Measurements from ENCODE around the gene RBM47.
A peak's percentile ranks its signal among the peaks of the same experiment; 100 is the strongest.

Gene RBM47

DNA sequence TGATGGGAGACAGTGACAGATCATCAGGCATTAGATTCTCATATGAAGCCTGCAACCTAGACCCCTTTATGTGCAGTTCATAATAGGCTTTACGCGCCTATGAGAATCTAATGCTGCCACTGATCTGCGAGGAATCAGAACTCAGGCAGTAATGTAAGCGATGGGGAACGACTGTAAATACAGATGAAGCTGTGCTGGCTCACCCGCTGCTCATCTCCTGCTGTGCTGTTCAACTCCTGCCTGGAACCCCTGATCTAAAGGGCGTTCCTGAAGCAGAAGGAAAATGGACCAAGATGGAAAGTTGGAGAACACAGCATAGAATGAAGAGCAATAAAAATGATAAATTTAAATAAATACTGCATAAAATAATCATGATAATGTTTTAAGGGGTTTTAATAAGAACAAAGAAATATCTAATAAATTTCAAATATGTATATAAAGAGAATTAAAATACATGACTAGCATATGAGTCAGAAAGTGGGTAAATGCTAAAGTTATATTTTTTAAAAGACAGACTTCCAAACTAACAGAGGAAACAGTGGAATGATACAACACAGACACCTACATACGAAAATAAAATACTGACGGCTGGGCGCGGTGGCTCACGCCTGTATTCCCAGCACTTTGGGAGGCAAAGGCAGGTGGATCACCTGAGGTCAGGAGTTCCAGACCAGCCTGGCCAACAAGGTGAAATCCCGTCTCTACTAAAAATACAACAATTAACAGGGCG is 59.2 kb downstream of the RBM47 start:
- TF ChIP-seq, protein P1, sequence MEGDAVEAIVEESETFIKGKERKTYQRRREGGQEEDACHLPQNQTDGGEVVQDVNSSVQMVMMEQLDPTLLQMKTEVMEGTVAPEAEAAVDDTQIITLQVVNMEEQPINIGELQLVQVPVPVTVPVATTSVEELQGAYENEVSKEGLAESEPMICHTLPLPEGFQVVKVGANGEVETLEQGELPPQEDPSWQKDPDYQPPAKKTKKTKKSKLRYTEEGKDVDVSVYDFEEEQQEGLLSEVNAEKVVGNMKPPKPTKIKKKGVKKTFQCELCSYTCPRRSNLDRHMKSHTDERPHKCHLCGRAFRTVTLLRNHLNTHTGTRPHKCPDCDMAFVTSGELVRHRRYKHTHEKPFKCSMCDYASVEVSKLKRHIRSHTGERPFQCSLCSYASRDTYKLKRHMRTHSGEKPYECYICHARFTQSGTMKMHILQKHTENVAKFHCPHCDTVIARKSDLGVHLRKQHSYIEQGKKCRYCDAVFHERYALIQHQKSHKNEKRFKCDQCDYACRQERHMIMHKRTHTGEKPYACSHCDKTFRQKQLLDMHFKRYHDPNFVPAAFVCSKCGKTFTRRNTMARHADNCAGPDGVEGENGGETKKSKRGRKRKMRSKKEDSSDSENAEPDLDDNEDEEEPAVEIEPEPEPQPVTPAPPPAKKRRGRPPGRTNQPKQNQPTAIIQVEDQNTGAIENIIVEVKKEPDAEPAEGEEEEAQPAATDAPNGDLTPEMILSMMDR (IDR thresholded peaks at IDR 0.05; ENCODE audit: insufficient read depth, low read length): no peak
- TF ChIP-seq SPI1 (IDR thresholded peaks at IDR 0.05; ENCODE audit: borderline replicate concordance, low read depth): no peak
- TF ChIP-seq, protein P2, sequence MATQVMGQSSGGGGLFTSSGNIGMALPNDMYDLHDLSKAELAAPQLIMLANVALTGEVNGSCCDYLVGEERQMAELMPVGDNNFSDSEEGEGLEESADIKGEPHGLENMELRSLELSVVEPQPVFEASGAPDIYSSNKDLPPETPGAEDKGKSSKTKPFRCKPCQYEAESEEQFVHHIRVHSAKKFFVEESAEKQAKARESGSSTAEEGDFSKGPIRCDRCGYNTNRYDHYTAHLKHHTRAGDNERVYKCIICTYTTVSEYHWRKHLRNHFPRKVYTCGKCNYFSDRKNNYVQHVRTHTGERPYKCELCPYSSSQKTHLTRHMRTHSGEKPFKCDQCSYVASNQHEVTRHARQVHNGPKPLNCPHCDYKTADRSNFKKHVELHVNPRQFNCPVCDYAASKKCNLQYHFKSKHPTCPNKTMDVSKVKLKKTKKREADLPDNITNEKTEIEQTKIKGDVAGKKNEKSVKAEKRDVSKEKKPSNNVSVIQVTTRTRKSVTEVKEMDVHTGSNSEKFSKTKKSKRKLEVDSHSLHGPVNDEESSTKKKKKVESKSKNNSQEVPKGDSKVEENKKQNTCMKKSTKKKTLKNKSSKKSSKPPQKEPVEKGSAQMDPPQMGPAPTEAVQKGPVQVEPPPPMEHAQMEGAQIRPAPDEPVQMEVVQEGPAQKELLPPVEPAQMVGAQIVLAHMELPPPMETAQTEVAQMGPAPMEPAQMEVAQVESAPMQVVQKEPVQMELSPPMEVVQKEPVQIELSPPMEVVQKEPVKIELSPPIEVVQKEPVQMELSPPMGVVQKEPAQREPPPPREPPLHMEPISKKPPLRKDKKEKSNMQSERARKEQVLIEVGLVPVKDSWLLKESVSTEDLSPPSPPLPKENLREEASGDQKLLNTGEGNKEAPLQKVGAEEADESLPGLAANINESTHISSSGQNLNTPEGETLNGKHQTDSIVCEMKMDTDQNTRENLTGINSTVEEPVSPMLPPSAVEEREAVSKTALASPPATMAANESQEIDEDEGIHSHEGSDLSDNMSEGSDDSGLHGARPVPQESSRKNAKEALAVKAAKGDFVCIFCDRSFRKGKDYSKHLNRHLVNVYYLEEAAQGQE (IDR thresholded peaks at IDR 0.05; ENCODE audit: insufficient replicate concordance, low read depth): no peak
- no peak for TF ChIP-seq GABPA (IDR thresholded peaks at IDR 0.05; ENCODE audit: low read depth)
- TF ChIP-seq POLR2AphosphoS5 (IDR thresholded peaks at IDR 0.05; ENCODE audit: low read depth): no peak
- no peak for DNase-seq (ENCODE audit: low read depth in 1 of 2, low spot score in 1 of 2)
- no peak overlapping the region for H3K27ac ChIP-seq (replicated peaks)
- H3K4me3 ChIP-seq (replicated peaks; ENCODE audit: insufficient read depth, low read length): no peak overlapping the region
- H3K27me3 ChIP-seq (ENCODE audit: insufficient read depth, poor library complexity, severe bottlenecking): no peaks in the 10 kb centered on the region

DNA sequence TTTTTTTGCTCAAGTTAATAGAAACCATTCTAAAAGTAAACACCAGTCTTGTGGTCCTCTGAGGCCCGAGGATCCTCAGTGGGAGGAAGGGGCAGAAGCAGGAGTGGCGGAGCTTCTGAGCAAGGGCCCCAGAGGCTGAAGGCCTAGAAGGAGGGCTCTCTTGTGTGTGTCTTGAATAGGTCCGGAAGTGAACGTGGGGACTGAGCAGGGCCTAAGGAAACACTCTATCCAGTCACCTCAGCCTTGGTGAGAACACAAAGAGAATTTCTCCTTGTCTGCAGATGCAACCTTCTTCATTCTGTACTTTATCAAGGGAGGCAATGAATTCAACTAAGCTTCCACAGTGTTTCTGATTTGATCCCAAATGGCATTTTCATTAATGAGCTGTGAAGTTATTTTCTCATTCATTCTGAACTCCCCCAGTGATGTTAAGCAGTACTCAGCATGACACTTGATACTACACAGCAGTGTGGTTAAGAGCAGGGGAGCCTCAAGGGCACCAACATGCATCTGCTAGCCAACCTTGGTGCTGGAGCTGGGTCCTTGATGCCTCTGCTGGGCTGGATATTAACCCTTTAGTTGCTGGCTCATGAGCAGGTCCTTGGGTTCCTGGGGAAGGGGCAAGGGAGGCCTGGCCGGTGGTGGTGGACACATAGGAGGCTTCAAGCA is 64.7 kb downstream of the RBM47 start:
- Histone ChIP-seq H3K27ac (replicated peaks) (peak overlapping the region; percentile 84), H3K4me3 (replicated peaks; ENCODE audit: insufficient read depth, low read length) (no peak overlapping the region), H3K27me3 (ENCODE audit: insufficient read depth, poor library complexity, severe bottlenecking) (no peaks in the 10 kb centered on the region)
- no peak for DNase-seq (ENCODE audit: low read depth in 1 of 2, low spot score in 1 of 2)
- TF ChIP-seq POLR2AphosphoS5 (IDR thresholded peaks at IDR 0.05; ENCODE audit: low read depth): no peak
- TF ChIP-seq SPI1 (IDR thresholded peaks at IDR 0.05; ENCODE audit: borderline replicate concordance, low read depth): no peak
- TF ChIP-seq, protein P1 (IDR thresholded peaks at IDR 0.05; ENCODE audit: insufficient read depth, low read length): no peak

DNA sequence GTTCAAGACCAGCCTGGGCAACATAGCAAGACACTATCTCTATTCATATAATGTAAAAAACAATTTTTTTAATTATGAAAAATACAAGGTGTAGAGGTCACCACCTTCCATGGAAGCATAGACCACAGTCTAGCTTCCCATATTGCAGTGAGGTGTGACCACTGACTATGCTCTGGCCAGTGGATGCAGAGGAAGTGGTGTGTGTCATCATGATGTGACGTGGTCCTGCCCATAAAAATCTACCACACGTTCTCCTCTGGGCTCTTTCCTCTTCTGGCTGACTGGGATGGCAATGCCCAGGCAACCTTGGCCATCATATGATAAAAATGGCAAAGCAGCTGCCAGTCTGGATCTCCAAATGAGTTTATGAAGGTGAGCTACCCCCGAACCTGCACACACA is 65.7 kb downstream of the RBM47 start:
- Histone ChIP-seq H3K4me3 (replicated peaks; ENCODE audit: insufficient read depth, low read length) (no peak overlapping the region), H3K27me3 (ENCODE audit: insufficient read depth, poor library complexity, severe bottlenecking) (no peaks in the 10 kb centered on the region), H3K27ac (replicated peaks) (peak overlapping the region; percentile 84)
- TF ChIP-seq, protein P2 (IDR thresholded peaks at IDR 0.05; ENCODE audit: insufficient replicate concordance, low read depth): no peak
- peak; percentile 81 for TF ChIP-seq SPI1 (IDR thresholded peaks at IDR 0.05; ENCODE audit: borderline replicate concordance, low read depth)
- DNase-seq (ENCODE audit: low read depth in 1 of 2, low spot score in 1 of 2): peak; percentile 78 to 83

DNA sequence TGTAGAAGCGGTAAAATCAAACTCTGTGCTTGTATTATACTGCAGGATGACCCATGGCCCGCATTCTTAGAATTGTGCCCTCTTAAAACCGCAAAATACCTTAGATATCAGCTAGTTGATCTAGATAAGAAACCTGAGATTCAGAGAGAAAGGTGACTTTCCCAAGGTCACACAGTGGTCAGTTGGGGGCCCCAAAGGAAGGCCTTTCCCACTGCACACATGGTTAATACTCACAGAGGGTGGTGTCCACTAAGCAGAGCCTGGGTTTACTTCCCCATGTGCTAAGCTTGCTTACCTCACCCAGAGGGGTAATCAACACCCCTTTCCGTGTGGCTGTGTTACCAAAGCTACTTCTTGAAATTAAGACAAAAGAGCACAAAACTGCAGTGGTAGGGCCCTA is 66.3 kb downstream of the RBM47 start:
- Histone ChIP-seq H3K27me3 (ENCODE audit: insufficient read depth, poor library complexity, severe bottlenecking) (no peaks in the 10 kb centered on the region), H3K4me3 (replicated peaks; ENCODE audit: insufficient read depth, low read length) (no peak overlapping the region), H3K27ac (replicated peaks) (peak overlapping the region; percentile 84)
- TF ChIP-seq POLR2AphosphoS5 (IDR thresholded peaks at IDR 0.05; ENCODE audit: low read depth) (no peak), GABPA (IDR thresholded peaks at IDR 0.05; ENCODE audit: low read depth) (no peak), SPI1 (IDR thresholded peaks at IDR 0.05; ENCODE audit: borderline replicate concordance, low read depth) (no peak)
- TF ChIP-seq, protein P2 (IDR thresholded peaks at IDR 0.05; ENCODE audit: insufficient replicate concordance, low read depth): no peak
- TF ChIP-seq, protein P1 (IDR thresholded peaks at IDR 0.05; ENCODE audit: insufficient read depth, low read length): no peak
- DNase-seq (ENCODE audit: low read depth in 1 of 2, low spot score in 1 of 2): peak; percentile 67 to 92
